ENCODE measurements around the gene SLC5A2.
"Not testable (repeated sequence)": the region's sequence is repeated elsewhere in the genome, so short reads cannot be mapped to it uniquely, and the experiment has no call there.

Gene SLC5A2

DNA sequence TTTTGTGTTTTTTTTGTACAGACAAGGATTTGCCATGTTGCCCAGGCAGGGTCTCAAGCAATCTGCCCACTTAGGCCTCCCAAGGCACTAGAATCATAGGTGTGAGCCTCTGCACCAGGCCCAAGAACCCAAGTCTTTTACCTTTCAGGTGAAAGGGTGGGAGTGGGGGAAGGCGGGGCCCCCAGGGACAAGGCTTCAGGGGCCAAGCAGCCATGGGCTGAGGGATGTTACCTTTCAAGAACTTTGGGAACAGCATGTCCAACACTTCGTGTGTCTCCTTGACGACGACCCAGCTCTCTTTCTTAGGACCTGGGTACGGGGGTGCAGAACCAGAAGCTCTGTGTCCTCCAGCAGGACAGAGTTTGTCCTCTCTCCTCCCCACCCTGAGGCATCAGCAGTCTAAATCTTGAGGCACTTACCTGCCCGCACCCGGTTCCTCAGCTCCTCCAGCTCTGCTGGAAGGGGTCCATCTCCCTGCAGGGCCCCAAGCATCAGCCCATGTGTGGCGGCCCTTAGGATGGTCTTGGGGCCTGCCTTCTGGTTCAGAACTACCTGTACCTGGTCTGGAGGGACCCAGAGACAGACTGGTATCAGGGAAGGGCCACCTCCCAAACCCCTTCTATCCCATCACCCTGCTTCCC lies 9.0 kb downstream of the SLC5A2 start:
- no peak overlapping the region for H3K4me3 ChIP-seq (ENCODE audit: low read depth in 1 of 2, low read length in 2 of 2)
- peaks cover 0 to 18% of the 10 kb centered on the region in 2 donors for H3K4me1 ChIP-seq (ENCODE audit: control insufficient read depth in 1 of 2, insufficient read depth in 2 of 2, low read length in 2 of 2)
- no peak overlapping the region for H3K27ac ChIP-seq (ENCODE audit: low read length)
- peaks cover 36 to 65% of the 10 kb centered on the region in 2 donors for H3K36me3 ChIP-seq (ENCODE audit: control insufficient read depth in 1 of 2, insufficient read depth in 2 of 2, low read length in 2 of 2)
- peaks cover 5% of the 10 kb centered on the region for H3K27me3 ChIP-seq (ENCODE audit: low read depth, low read length)
- H3K9me3 ChIP-seq (ENCODE audit: control insufficient read depth in 1 of 2, low read length in 2 of 2): no peaks in the 10 kb centered on the region

DNA sequence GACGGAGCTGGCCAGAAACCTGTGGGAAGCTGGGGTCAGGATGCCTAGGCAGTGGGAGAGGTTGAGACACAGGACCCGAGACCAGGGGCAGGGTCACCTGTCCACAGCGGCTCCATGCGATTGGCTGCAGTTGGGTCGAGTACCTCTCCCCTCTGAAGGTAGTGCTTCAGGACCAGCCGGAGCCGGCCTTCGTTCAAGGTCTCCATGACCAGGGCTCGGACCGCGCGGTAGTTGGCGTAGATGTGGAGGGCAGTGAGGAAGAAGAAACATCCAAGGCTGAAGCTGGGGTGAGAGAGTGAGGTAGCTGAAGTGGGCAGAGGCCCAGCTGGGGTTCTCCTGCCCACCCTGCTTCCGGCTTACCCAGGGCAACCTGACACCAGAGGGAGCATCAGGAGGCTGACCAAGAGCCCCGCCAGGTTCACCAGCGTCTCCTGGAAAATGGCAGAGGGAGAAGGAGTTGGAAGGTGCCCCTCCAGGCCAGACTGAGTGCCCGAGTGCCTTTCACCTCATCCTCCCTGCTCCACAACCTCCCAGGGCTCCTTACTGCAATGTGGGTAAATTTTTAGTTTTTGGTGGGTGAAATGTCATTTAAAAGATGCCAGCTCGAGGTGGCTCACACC lies 10.7 kb downstream of the SLC5A2 start:
- Histone ChIP-seq H3K4me3 (ENCODE audit: low read depth in 1 of 2, low read length in 2 of 2) (no peak overlapping the region), H3K4me1 (ENCODE audit: control insufficient read depth in 1 of 2, insufficient read depth in 2 of 2, low read length in 2 of 2) (peaks cover 0 to 2% of the 10 kb centered on the region in 2 donors), H3K36me3 (ENCODE audit: control insufficient read depth in 1 of 2, insufficient read depth in 2 of 2, low read length in 2 of 2) (peaks cover 47 to 80% of the 10 kb centered on the region in 2 donors)

DNA sequence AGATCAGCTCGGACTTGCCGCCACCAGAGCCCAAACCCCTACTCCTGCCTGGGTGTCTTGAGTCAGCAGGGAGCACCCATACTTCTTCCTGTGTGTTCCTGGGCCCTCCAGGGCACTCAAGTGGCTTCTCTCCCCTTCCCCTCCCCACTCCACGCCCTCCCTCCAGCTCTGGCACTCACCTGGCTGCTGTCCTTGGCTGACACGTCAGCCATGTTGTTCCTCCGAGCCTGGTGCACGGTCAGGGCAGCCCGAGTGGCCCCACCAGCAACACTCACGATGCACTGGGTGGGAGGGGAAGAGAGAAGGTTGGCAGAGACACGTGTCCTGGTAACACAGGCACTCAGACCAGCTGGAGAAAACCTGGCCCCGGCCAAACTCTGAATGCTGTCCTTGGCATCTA lies 13.7 kb downstream of the SLC5A2 start:
- Histone ChIP-seq H3K27ac (ENCODE audit: low read length) (no peak overlapping the region), H3K4me1 (ENCODE audit: control insufficient read depth in 1 of 2, insufficient read depth in 2 of 2, low read length in 2 of 2) (no peaks in the 10 kb centered on the region), H3K27me3 (ENCODE audit: low read depth, low read length) (no peaks in the 10 kb centered on the region), H3K9me3 (ENCODE audit: control insufficient read depth in 1 of 2, low read length in 2 of 2) (no peaks in the 10 kb centered on the region), H3K4me3 (ENCODE audit: low read depth in 1 of 2, low read length in 2 of 2) (no peak overlapping the region), H3K36me3 (ENCODE audit: control insufficient read depth in 1 of 2, insufficient read depth in 2 of 2, low read length in 2 of 2) (peaks cover 61 to 80% of the 10 kb centered on the region in 2 donors)

More for the DNA sequence above, 10.7 kb downstream of the SLC5A2 start:
- Histone ChIP-seq H3K9me3 (ENCODE audit: control insufficient read depth in 1 of 2, low read length in 2 of 2) (no peaks in the 10 kb centered on the region), H3K27me3 (ENCODE audit: low read depth, low read length) (no peaks in the 10 kb centered on the region), H3K27ac (ENCODE audit: low read length) (no peak overlapping the region)

DNA sequence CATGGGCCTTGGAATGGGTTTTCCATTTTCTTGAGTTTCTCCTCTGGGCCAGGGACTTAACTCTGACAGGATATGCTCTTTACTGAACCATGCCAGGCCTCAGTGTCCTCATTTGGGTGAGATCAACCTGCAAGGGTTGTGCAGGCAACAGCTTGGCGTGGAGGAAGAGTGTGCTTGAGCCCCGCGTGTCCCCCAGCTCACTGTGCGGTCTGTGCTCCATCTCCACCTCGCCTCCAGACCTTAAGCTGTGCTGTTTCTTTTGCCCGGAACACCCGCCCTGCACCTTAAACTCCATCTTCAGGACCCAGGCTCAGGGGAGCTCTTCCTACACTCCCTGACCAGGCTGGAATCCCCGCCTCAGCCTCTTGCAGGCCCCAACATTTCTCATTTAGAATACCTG lies 15.6 kb downstream of the SLC5A2 start:
- no peak overlapping the region for H3K27ac ChIP-seq (ENCODE audit: low read length)
- H3K4me1 ChIP-seq (ENCODE audit: control insufficient read depth in 1 of 2, insufficient read depth in 2 of 2, low read length in 2 of 2): no peaks in the 10 kb centered on the region
- H3K9me3 ChIP-seq (ENCODE audit: control insufficient read depth in 1 of 2, low read length in 2 of 2): no peaks in the 10 kb centered on the region
- H3K36me3 ChIP-seq (ENCODE audit: control insufficient read depth in 1 of 2, insufficient read depth in 2 of 2, low read length in 2 of 2): peaks cover 45 to 61% of the 10 kb centered on the region in 2 donors
- no peak overlapping the region for H3K4me3 ChIP-seq (ENCODE audit: low read depth in 1 of 2, low read length in 2 of 2)
- no peaks in the 10 kb centered on the region for H3K27me3 ChIP-seq (ENCODE audit: low read depth, low read length)

DNA sequence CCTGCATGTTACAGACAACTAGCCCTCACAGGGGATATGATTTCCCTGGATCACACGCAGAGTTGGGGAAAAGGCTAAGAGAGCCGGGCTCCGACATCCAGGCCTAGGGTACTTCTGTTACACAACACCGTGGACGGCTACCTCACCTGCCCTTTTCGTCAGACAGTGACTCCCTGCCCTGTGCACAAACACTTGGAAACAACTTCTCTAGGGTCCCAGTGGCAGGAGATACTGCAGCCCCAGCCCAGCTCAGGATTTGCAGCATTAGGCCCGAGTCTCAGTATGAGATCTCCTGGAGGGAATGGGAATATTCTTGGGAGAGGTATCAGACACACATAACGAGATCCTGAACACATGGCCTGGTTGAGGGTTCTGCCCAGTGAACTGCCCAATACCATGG lies 17.0 kb downstream of the SLC5A2 start:
- Histone ChIP-seq H3K27ac (ENCODE audit: low read length) (no peak overlapping the region), H3K9me3 (ENCODE audit: control insufficient read depth in 1 of 2, low read length in 2 of 2) (no peaks in the 10 kb centered on the region), H3K4me1 (ENCODE audit: control insufficient read depth in 1 of 2, insufficient read depth in 2 of 2, low read length in 2 of 2) (no peaks in the 10 kb centered on the region), H3K27me3 (ENCODE audit: low read depth, low read length) (no peaks in the 10 kb centered on the region), H3K4me3 (ENCODE audit: low read depth in 1 of 2, low read length in 2 of 2) (no peak overlapping the region), H3K36me3 (ENCODE audit: control insufficient read depth in 1 of 2, insufficient read depth in 2 of 2, low read length in 2 of 2) (peaks cover 43 to 51% of the 10 kb centered on the region in 2 donors)

DNA sequence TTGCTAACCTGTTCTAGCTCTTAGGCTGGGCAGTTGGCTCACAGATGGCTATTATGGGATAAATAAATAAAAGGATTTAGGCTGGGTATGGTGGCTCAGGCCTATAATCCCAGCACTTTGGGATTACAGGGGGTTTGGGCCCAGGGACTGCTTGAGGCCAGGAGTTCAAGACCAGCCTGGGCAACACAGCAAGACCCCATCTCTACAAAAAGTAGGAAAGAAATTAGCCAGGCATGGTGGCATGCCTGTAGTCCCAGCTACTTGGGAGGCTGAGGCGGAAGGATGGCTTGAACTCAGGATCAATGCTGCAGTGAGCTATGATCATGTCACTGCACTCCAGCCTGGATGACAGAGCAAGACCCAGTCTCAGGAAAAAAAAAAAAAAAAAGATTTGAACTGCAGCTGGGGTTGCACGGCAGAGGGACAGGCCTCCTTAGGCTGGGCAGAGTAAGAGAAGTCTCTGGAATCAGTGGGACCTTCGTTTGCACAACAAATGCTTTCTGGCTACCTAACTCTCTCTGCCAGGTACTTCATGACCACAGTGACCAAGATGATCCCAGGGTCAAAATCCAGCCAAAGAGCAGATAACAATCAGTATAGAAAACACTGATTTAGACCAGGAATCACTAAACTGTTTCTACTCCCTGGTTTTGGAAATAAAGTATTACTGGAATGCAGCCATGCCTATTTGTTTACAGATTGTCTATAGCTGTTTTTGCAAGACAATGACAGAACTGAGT lies 18.5 kb downstream of the SLC5A2 start:
- H3K27ac ChIP-seq (ENCODE audit: low read length): no peak overlapping the region
- H3K36me3 ChIP-seq (ENCODE audit: control insufficient read depth in 1 of 2, insufficient read depth in 2 of 2, low read length in 2 of 2): peaks cover 31 to 37% of the 10 kb centered on the region in 2 donors
- peaks cover 0 to 4% of the 10 kb centered on the region in 2 donors for H3K4me1 ChIP-seq (ENCODE audit: control insufficient read depth in 1 of 2, insufficient read depth in 2 of 2, low read length in 2 of 2)

DNA sequence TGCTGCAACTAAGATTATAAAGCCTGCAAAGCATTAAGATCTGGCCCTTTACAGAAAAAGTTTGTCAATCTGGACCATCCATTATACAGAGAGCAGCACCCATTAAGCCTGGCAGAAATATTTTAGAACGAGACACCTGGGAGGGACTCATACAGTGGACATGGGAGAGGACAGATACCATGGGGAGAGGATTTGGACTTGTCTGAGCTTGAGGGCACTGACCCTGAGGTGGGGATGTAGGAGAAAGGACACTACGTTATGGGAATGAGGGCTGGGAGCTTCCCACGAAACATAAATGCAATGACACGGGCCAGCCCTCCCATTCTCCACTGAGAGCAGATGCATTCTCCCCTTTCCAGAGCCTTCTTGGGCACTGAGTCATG lies 19.0 kb downstream of the SLC5A2 start:
- H3K36me3 ChIP-seq (ENCODE audit: control insufficient read depth in 1 of 2, insufficient read depth in 2 of 2, low read length in 2 of 2): peaks cover 26 to 32% of the 10 kb centered on the region in 2 donors
- H3K4me1 ChIP-seq (ENCODE audit: control insufficient read depth in 1 of 2, insufficient read depth in 2 of 2, low read length in 2 of 2): peaks cover 3 to 9% of the 10 kb centered on the region in 2 donors
- H3K9me3 ChIP-seq (ENCODE audit: control insufficient read depth in 1 of 2, low read length in 2 of 2): no peaks in the 10 kb centered on the region
- no peak overlapping the region for H3K27ac ChIP-seq (ENCODE audit: low read length)
- no peak overlapping the region for H3K4me3 ChIP-seq (ENCODE audit: low read depth in 1 of 2, low read length in 2 of 2)
- no peaks in the 10 kb centered on the region for H3K27me3 ChIP-seq (ENCODE audit: low read depth, low read length)

More for the DNA sequence above, 18.5 kb downstream of the SLC5A2 start:
- no peaks in the 10 kb centered on the region for H3K9me3 ChIP-seq (ENCODE audit: control insufficient read depth in 1 of 2, low read length in 2 of 2)
- no peaks in the 10 kb centered on the region for H3K27me3 ChIP-seq (ENCODE audit: low read depth, low read length)
- H3K4me3 ChIP-seq (ENCODE audit: low read depth in 1 of 2, low read length in 2 of 2): no peak overlapping the region

DNA sequence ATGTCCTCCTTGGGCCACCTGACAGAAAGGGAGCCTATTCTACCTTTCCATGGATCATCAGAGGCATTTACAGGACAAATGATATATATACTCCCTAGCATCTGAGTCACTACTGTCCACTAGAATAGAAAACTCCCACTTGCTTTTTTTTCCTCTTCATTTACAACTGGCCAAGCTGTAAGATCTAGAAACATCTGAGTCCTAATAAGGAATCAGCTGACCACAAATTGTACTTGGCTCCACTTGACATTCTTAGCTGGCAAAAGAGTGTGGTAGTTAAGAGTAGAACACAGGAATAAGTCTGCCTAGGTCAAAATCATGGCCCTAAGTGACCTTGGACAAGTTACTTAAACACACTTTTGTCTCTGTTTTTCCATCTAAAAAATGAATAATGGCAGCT lies 20.1 kb downstream of the SLC5A2 start:
- Histone ChIP-seq H3K4me1 (ENCODE audit: control insufficient read depth in 1 of 2, insufficient read depth in 2 of 2, low read length in 2 of 2) (peaks cover 7 to 16% of the 10 kb centered on the region in 2 donors), H3K4me3 (ENCODE audit: low read depth in 1 of 2, low read length in 2 of 2) (no peak overlapping the region), H3K27me3 (ENCODE audit: low read depth, low read length) (no peaks in the 10 kb centered on the region), H3K9me3 (ENCODE audit: control insufficient read depth in 1 of 2, low read length in 2 of 2) (no peaks in the 10 kb centered on the region), H3K27ac (ENCODE audit: low read length) (no peak overlapping the region), H3K36me3 (ENCODE audit: control insufficient read depth in 1 of 2, insufficient read depth in 2 of 2, low read length in 2 of 2) (peaks cover 21 to 24% of the 10 kb centered on the region in 2 donors)

DNA sequence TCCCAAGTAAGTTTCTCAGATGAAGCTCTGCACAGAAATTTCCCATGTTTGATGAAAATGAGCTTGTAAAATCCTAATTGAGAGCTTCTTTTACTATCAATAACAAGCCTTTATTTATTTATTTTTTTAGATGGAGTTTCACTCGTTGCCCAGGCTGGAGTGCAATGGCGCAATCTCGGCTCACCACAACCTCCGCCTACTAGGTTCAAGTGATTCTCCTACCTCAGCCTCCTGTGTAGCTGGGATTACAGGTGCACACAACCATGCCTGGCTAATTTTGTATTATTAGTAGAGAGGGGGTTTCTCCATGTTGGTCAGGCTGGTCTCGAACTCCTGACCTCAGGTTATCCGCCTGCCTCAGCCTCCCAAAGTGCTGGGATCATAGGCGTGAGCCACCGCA lies 20.6 kb downstream of the SLC5A2 start:
- H3K27ac ChIP-seq (ENCODE audit: low read length); H3K4me3 ChIP-seq (ENCODE audit: low read depth in 1 of 2, low read length in 2 of 2); H3K27me3 ChIP-seq (ENCODE audit: low read depth, low read length); H3K9me3 ChIP-seq (ENCODE audit: control insufficient read depth in 1 of 2, low read length in 2 of 2): not testable (repeated sequence)
- Histone ChIP-seq H3K4me1 (ENCODE audit: control insufficient read depth in 1 of 2, insufficient read depth in 2 of 2, low read length in 2 of 2) (peaks cover 7 to 16% of the 10 kb centered on the region in 2 donors), H3K36me3 (ENCODE audit: control insufficient read depth in 1 of 2, insufficient read depth in 2 of 2, low read length in 2 of 2) (peaks cover 16 to 19% of the 10 kb centered on the region in 2 donors)

DNA sequence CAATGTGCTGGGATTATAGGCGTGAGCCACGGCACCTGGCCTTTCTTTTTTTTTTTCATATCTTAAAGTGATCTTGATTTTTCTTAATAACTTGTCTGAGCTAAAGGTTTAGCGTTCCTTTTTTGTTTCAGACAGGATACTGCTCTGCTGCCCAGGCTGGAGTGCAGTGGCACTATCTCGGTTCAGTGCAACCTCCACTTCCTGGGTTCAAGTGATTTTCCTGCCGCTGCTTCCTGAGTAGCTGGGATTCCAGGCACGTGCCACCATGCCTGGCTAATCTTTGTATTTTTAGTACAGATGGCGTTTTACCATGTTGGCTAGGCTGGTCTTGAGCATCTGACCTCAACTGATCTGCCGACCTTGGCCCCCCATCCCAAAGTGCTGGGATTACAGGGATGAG lies 21.2 kb downstream of the SLC5A2 start:
- Histone ChIP-seq H3K27me3 (ENCODE audit: low read depth, low read length) (no peaks in the 10 kb centered on the region), H3K4me1 (ENCODE audit: control insufficient read depth in 1 of 2, insufficient read depth in 2 of 2, low read length in 2 of 2) (peaks cover 11 to 18% of the 10 kb centered on the region in 2 donors), H3K4me3 (ENCODE audit: low read depth in 1 of 2, low read length in 2 of 2) (no peak overlapping the region), H3K27ac (ENCODE audit: low read length) (no peak overlapping the region), H3K9me3 (ENCODE audit: control insufficient read depth in 1 of 2, low read length in 2 of 2) (no peaks in the 10 kb centered on the region), H3K36me3 (ENCODE audit: control insufficient read depth in 1 of 2, insufficient read depth in 2 of 2, low read length in 2 of 2) (peaks cover 10 to 13% of the 10 kb centered on the region in 2 donors)

DNA sequence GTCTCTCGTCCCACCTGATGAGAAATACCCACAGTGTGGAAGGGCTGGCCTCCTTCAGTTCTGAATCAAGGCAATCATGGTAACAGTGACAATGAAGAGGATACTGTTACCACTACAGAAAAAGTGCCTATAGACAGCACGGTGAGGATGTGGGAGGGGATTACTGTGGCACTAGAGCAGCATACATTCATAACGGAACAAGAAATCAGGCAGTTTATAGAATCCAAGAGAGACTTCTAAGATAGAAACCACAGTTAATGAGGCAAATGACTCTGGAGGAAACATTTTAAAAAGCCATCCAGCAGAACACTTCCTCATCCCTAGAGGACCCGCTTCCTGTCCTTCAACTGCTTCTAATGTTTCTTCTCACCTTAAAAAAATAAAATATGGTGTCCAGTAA lies 22.6 kb downstream of the SLC5A2 start:
- no peaks in the 10 kb centered on the region for H3K27me3 ChIP-seq (ENCODE audit: low read depth, low read length)
- H3K9me3 ChIP-seq (ENCODE audit: control insufficient read depth in 1 of 2, low read length in 2 of 2): no peaks in the 10 kb centered on the region
- peaks cover 0 to 5% of the 10 kb centered on the region in 2 donors for H3K36me3 ChIP-seq (ENCODE audit: control insufficient read depth in 1 of 2, insufficient read depth in 2 of 2, low read length in 2 of 2)
- H3K4me1 ChIP-seq (ENCODE audit: control insufficient read depth in 1 of 2, insufficient read depth in 2 of 2, low read length in 2 of 2): peaks cover 12 to 26% of the 10 kb centered on the region in 2 donors
- H3K4me3 ChIP-seq (ENCODE audit: low read depth in 1 of 2, low read length in 2 of 2): no peak overlapping the region
- no peak overlapping the region for H3K27ac ChIP-seq (ENCODE audit: low read length)
